DOHH2 (cell line): Measurements from ENCODE around the gene DSCAML1.

Source experiments
- H3F3A ChIP-seq: fragments of 200-600 bp; sonication (generic), shearing (Covaris generic); 2 replicates; pipeline ENCODE4 v1.6.0; 2016; ENCODE audit warnings: antibody characterized with exemption, mild to moderate bottlenecking; ENCODE audit not compliant: control insufficient read depth, insufficient read depth
- H3K27ac ChIP-seq: fragments of 200-600 bp; sonication (generic); 2 replicates; pipeline ENCODE4 v1.5.1; 2014; ENCODE audit warnings: low read depth, mild to moderate bottlenecking, low read length, moderate library complexity
- H3K27me3 ChIP-seq: fragments of 200-600 bp; sonication (generic); 2 replicates; pipeline ENCODE4 v1.6.1; 2014; ENCODE audit warnings: mild to moderate bottlenecking, low read length, mixed read lengths; ENCODE audit not compliant: control insufficient read depth
- H3K36me3 ChIP-seq: fragments of 200-600 bp; sonication (generic); 2 replicates; pipeline ENCODE4 v1.6.1; 2014; ENCODE audit warnings: mild to moderate bottlenecking, low read length, moderate library complexity, mixed read lengths; ENCODE audit not compliant: control insufficient read depth
- H3K4me1 ChIP-seq: fragments of 200-600 bp; sonication (generic); 2 replicates; pipeline ENCODE4 v1.6.1; 2014; ENCODE audit warnings: mild to moderate bottlenecking, low read length, mixed read lengths; ENCODE audit not compliant: control insufficient read depth
- H3K4me2 ChIP-seq: fragments of 200-600 bp; sonication (generic); 2 replicates; pipeline ENCODE4 v1.6.0; 2014; ENCODE audit warnings: mild to moderate bottlenecking, low read length, moderate library complexity
- H3K4me3 ChIP-seq: fragments of 200-600 bp; sonication (generic); 2 replicates; pipeline ENCODE4 v1.5.1; 2014; ENCODE audit warnings: mild to moderate bottlenecking, low read length, mixed read lengths
- H3K79me2 ChIP-seq: fragments of 200-600 bp; sonication (generic); 2 replicates; pipeline ENCODE4 v1.6.1; 2014; ENCODE audit warnings: mild to moderate bottlenecking, low read length, mixed read lengths; ENCODE audit not compliant: control insufficient read depth
- H3K9me2 ChIP-seq: fragments of 200-600 bp; sonication (generic); replicated peaks from 2 replicates; pipeline ENCODE4 v1.6.1; 2014; ENCODE audit warnings: mild to moderate bottlenecking, low read length, mixed read lengths; ENCODE audit not compliant: control insufficient read depth
- H3K9me3 ChIP-seq: fragments of 200-600 bp; sonication (generic); 2 replicates; pipeline ENCODE4 v1.6.1; 2014; ENCODE audit warnings: antibody characterized with exemption, low read length, mixed read lengths; ENCODE audit not compliant: control insufficient read depth, insufficient read depth
- H4K20me1 ChIP-seq: fragments of 200-600 bp; sonication (generic); 2 replicates; pipeline ENCODE4 v1.6.0; 2014; ENCODE audit warnings: low read depth, mild to moderate bottlenecking, antibody characterized with exemption, low read length, moderate library complexity; ENCODE audit not compliant: control insufficient read depth, insufficient read depth
- CTCF ChIP-seq: fragments of 200-600 bp; sonication (generic); IDR thresholded peaks from one replicate; pipeline ENCODE4 v1.5.1; 2014; ENCODE audit warnings: antibody characterized with exemption, mild to moderate bottlenecking, low read depth, low read length; ENCODE audit not compliant: poor library complexity, severe bottlenecking
- EZH2phosphoT487 ChIP-seq: fragments of 200-600 bp; sonication (generic); IDR thresholded peaks from 2 replicates; pipeline ENCODE4 v1.6.1; 2017; ENCODE audit warnings: borderline replicate concordance, mild to moderate bottlenecking, antibody characterized with exemption, low read length, moderate library complexity, mixed read lengths

DSCAML1 gene

GRCh38 chr11:117688255-117688797 is 108.7 kb downstream of the DSCAML1 start:
- Histone ChIP-seq H3K27ac (no peak overlapping the region), H3K27me3 (peaks cover 13% of the 10 kb centered on the region), H3F3A (no peaks in the 10 kb centered on the region), H3K79me2 (no peaks in the 10 kb centered on the region), H3K4me1 (no peaks in the 10 kb centered on the region), H3K9me2 (no peaks in the 10 kb centered on the region), H3K9me3 (no peaks in the 10 kb centered on the region), H3K36me3 (no peaks in the 10 kb centered on the region), H3K4me3 (no peak overlapping the region), H3K4me2 (no peak overlapping the region), H4K20me1 (no peaks in the 10 kb centered on the region)
- TF ChIP-seq EZH2phosphoT487: no peak
- TF ChIP-seq CTCF: no peak

- H3K4me3 ChIP-seq: no peak overlapping the region
- H3K36me3 ChIP-seq: no peaks in the 10 kb centered on the region
- no peaks in the 10 kb centered on the region for H3K4me1 ChIP-seq
- no peaks in the 10 kb centered on the region for H3F3A ChIP-seq
- H3K27ac ChIP-seq: no peak overlapping the region
- H4K20me1 ChIP-seq: no peaks in the 10 kb centered on the region
- H3K27me3 ChIP-seq: peaks cover 7% of the 10 kb centered on the region
- H3K79me2 ChIP-seq: no peaks in the 10 kb centered on the region
- no peak for TF ChIP-seq CTCF
- TF ChIP-seq EZH2phosphoT487: no peak
- H3K9me2 ChIP-seq: no peaks in the 10 kb centered on the region
- no peaks in the 10 kb centered on the region for H3K9me3 ChIP-seq
- no peak overlapping the region for H3K4me2 ChIP-seq
Measured at GRCh38 chr11:117687776-117688175, 109.2 kb downstream of the DSCAML1 start.

- Histone ChIP-seq H3K9me2 (no peaks in the 10 kb centered on the region), H3K27me3 (peaks cover 6% of the 10 kb centered on the region), H4K20me1 (no peaks in the 10 kb centered on the region), H3K4me2 (no peak overlapping the region), H3K79me2 (no peaks in the 10 kb centered on the region), H3K9me3 (no peaks in the 10 kb centered on the region), H3K36me3 (no peaks in the 10 kb centered on the region), H3F3A (no peaks in the 10 kb centered on the region), H3K27ac (no peak overlapping the region), H3K4me1 (no peaks in the 10 kb centered on the region), H3K4me3 (no peak overlapping the region)
- TF ChIP-seq CTCF (no peak), EZH2phosphoT487 (no peak)
Measured at GRCh38 chr11:117686711-117687110, 110.3 kb downstream of the DSCAML1 start.
